Smooth muscle cell (in vitro differentiated cells): Measurements from ENCODE around the gene CHRNB1. TPM values are rescaled to one million over a fixed set of nuclear protein-coding genes. Genes with fewer than 3 reads are reported as not detected.

Experiments used
- DNase-seq: peaks from one replicate; lab custom pipeline; 2025; ENCODE audit not compliant: unreplicated experiment; lab: John Stamatoyannopoulos, UW
- H2AFZ ChIP-seq: fragments of 200-600 bp; sonication (generic); 2 replicates; pipeline ENCODE4 v1.6.0; 2016; ENCODE audit warnings: antibody characterized with exemption, low read depth, mild to moderate bottlenecking
- H3F3A ChIP-seq: fragments of 200-600 bp; sonication (generic); 2 replicates; pipeline ENCODE4 v1.6.0; 2017; ENCODE audit warnings: antibody characterized with exemption, low read depth
- H3K27ac ChIP-seq: fragments of 200-600 bp; sonication (generic); 2 replicates; pipeline ENCODE4 v1.5.1; 2016; ENCODE audit warnings: low read depth, mild to moderate bottlenecking
- H3K27me3 ChIP-seq: fragments of 200-600 bp; sonication (generic); 2 replicates; pipeline ENCODE4 v1.6.1; 2016; ENCODE audit warnings: low read depth, mild to moderate bottlenecking
- H3K36me3 ChIP-seq: fragments of 200-600 bp; sonication (generic); 2 replicates; pipeline ENCODE4 v1.5.1; 2016; ENCODE audit warnings: low read depth
- H3K4me1 ChIP-seq: fragments of 200-600 bp; sonication (generic); 2 replicates; pipeline ENCODE4 v1.5.1; 2016; ENCODE audit warnings: low read depth
- H3K4me2 ChIP-seq: fragments of 200-600 bp; sonication (generic); 2 replicates; pipeline ENCODE4 v1.6.0; 2016; ENCODE audit warnings: mild to moderate bottlenecking
- H3K4me3 ChIP-seq: fragments of 200-600 bp; sonication (generic); 2 replicates; pipeline ENCODE4 v1.5.1; 2016; ENCODE audit warnings: mild to moderate bottlenecking
- H3K79me2 ChIP-seq: fragments of 200-600 bp; sonication (generic); 2 replicates; pipeline ENCODE4 v1.6.0; 2016; ENCODE audit warnings: low read depth, mild to moderate bottlenecking
- H3K9ac ChIP-seq: fragments of 200-600 bp; sonication (generic); 2 replicates; pipeline ENCODE4 v1.6.0; 2016; ENCODE audit warnings: low read depth
- H3K9me3 ChIP-seq: fragments of 200-600 bp; sonication (generic); replicated peaks from 2 replicates; pipeline ENCODE4 v1.5.1; 2016; ENCODE audit warnings: low read depth
- H4K20me1 ChIP-seq: fragments of 200-600 bp; sonication (generic); 2 replicates; pipeline ENCODE4 v1.6.0; 2016; ENCODE audit warnings: low read depth
- WGBS: methylation state at CpG from one replicate; pipeline ENCODE4 v1.1.7; 2016; ENCODE audit warnings: low lambda C conversion rate; 5-methylcytosine and 5-hydroxymethylcytosine counted together
- polyA plus RNA-seq: library from polyadenylated mRNA; unstranded; fragments of >200 nt; fragmentation: Nextera tagmentation; extraction: Ambion mirVana; gene quantifications from 2 replicates; pipeline ENCODE4 v1.2.1, GENCODE V29; 2016
- total RNA-seq: library from RNA; depleted of rRNA; stranded (reverse); fragments of >200 nt; gene quantifications from 2 replicates; pipeline ENCODE4 v1.2.3, GENCODE V29; 2014
- TF ChIP-seq, protein P1 (sequence below): fragments of 200-600 bp; sonication (generic); IDR thresholded peaks from 2 replicates; pipeline ENCODE4 v1.5.1; 2017; ENCODE audit warnings: borderline replicate concordance, mild to moderate bottlenecking, antibody characterized with exemption; ENCODE audit not compliant: insufficient read depth, poor library complexity, severe bottlenecking

CHRNB1 gene
- total and polyA plus RNA-seq, 2 experiments from 2014 or later, result 12.2 to 19.0 TPM

DNA sequence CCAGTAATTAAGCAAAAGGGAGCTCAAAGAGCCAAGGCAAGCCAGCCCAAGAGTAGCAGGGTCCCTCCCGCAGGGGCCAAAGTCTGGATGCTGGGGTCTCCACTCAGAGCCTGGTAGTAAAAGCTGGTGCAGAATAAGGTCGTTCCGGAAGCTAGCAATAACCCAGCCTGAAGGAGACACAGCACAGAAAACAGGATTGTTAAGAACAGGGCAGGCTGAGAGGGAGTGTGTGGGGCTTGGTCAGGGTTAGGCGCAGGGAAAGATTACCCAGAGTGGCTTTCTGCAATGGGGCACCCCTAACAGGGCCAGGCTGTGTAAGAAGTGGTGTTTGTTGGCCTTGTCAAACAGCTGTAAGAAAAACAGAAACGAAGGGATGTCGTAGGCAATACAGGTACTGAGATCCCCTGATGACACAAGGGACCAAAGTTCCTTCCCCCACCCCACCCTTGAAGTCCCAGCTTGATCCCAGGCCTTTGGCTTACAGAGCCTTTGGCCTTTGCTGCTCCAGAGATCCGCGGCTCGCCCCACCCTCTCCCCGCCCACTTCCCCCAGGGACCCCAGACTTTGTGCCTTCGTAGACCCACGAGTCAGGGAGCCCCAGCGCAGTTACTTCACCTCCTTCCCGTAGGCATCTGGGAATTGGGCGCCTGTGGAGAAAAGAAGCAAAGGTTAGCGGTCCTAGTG, 41.7 kb upstream of the CHRNB1 start:
- peak overlapping the region; percentile 91 for H3K4me3 ChIP-seq
- H3K4me2 ChIP-seq, result peak overlapping the region; percentile 85
- no peak overlapping the region for H2AFZ ChIP-seq
- TF ChIP-seq, protein P1, sequence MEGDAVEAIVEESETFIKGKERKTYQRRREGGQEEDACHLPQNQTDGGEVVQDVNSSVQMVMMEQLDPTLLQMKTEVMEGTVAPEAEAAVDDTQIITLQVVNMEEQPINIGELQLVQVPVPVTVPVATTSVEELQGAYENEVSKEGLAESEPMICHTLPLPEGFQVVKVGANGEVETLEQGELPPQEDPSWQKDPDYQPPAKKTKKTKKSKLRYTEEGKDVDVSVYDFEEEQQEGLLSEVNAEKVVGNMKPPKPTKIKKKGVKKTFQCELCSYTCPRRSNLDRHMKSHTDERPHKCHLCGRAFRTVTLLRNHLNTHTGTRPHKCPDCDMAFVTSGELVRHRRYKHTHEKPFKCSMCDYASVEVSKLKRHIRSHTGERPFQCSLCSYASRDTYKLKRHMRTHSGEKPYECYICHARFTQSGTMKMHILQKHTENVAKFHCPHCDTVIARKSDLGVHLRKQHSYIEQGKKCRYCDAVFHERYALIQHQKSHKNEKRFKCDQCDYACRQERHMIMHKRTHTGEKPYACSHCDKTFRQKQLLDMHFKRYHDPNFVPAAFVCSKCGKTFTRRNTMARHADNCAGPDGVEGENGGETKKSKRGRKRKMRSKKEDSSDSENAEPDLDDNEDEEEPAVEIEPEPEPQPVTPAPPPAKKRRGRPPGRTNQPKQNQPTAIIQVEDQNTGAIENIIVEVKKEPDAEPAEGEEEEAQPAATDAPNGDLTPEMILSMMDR, result no peak
- peak overlapping the region; percentile 34 for H3K9ac ChIP-seq
- peaks cover 16% of the 10 kb centered on the region for H3K4me1 ChIP-seq
- peaks cover 23% of the 10 kb centered on the region for H4K20me1 ChIP-seq
- no peak for DNase-seq
- 18% methylated on average over 16 of the region's 16 CpGs for WGBS
- H3K27me3 ChIP-seq, result no peaks in the 10 kb centered on the region
- peak overlapping the region; percentile 77 for H3K27ac ChIP-seq
- H3F3A ChIP-seq, result peaks cover 4% of the 10 kb centered on the region
- H3K79me2 ChIP-seq, result peaks cover 12% of the 10 kb centered on the region
- no peaks in the 10 kb centered on the region for H3K36me3 ChIP-seq
- H3K9me3 ChIP-seq, result no peaks in the 10 kb centered on the region

DNA sequence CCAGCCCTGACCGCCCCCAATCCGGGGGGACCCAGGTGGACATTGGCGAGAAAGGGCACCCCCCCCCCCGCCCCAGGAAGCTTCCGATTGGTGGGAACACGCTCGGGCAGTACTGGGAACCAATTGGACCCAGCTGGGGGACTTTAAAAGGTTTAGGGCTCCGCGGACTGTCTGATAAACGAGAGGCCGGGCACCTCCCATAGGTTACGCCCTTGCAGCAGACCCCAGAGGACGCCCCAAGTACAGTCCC, 41.2 kb upstream of the CHRNB1 start:
- peaks cover 16% of the 10 kb centered on the region for H3K4me1 ChIP-seq
- peaks cover 12% of the 10 kb centered on the region for H3K79me2 ChIP-seq
- no peak for DNase-seq
- no peaks in the 10 kb centered on the region for H3K27me3 ChIP-seq
- H3K9ac ChIP-seq, result peak overlapping the region; percentile 34
- H3K4me2 ChIP-seq, result peak overlapping the region; percentile 85
- 0% methylated on average over 11 of the region's 13 CpGs for WGBS
- H2AFZ ChIP-seq, result peak overlapping the region; percentile 70
- H3K36me3 ChIP-seq, result no peaks in the 10 kb centered on the region
- peak overlapping the region; percentile 77 for H3K27ac ChIP-seq
- H3K9me3 ChIP-seq, result no peaks in the 10 kb centered on the region
- H3K4me3 ChIP-seq, result peak overlapping the region; percentile 91
- H3F3A ChIP-seq, result peaks cover 4% of the 10 kb centered on the region
- TF ChIP-seq, protein P1, result no peak
- peaks cover 23% of the 10 kb centered on the region for H4K20me1 ChIP-seq

DNA sequence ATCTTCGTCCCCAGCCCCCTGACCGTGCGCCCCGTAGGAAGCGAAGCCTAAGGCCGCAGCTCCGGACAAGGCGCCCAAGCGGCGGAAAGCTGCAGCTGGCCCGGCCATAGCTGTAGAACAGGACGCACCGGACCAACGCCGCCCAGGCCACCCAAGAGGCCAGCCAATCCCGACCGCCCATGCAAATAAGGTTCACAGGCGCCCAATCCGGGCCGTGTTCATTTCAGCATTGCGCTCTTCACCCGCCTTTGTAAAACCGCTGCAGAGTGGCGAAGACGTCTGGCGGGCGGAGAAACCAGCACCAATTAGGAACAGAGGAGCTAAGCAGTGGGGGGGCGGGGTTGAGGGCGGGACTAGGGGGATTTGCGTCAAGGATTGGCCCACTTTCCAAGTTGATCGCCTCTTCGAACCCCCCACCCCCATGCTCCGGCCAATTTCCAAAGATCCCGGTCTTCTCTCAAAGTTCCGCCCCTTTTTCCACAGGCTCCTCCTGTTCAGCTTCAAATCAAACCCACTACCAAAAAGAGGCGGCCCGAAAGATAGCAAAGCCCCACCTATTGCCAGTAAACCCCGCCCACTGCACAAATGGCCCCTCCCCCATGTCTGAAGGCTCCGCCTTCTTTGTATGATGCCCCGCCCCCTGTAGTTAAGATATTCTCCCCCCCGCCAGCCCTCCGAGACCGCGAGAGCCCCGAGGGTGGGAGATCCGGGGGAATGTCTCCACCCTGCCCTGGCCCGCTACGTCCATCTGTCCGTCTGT, 40.7 kb upstream of the CHRNB1 start, which contains the start of gene TMEM256:
TSS of gene TMEM256 (minus strand) at position 121 of the 760 bp plus-strand sequence. CDS start at position 108, 13 bp downstream.
- Histone ChIP-seq H2AFZ (peak within 1 kb of the TSS; percentile 80), H3K36me3 (no peaks in the 10 kb centered on the region), H3K27me3 (no peaks in the 10 kb centered on the region), H4K20me1 (peaks cover 23% of the 10 kb centered on the region), H3K27ac (peak within 1 kb of the TSS; percentile 77), H3K79me2 (peaks cover 12% of the 10 kb centered on the region), H3K9ac (peak within 1 kb of the TSS; percentile 83), H3F3A (peaks cover 4% of the 10 kb centered on the region), H3K4me2 (peak within 1 kb of the TSS; percentile 89), H3K9me3 (no peaks in the 10 kb centered on the region), H3K4me3 (peak within 1 kb of the TSS; percentile 91), H3K4me1 (peaks cover 16% of the 10 kb centered on the region)
- TF ChIP-seq, protein P1, result no peak
- WGBS, result under 1% methylated on average over 46 of the region's 49 CpGs
- DNase-seq, result peak; percentile 100
